Kidney (tissue), 14 donors: ENCODE measurements around the gene NCEH1. TPM values are rescaled to one million over a fixed set of nuclear protein-coding genes. Genes with fewer than 3 reads are reported as not detected.

ENCODE experiments used
- DNase-seq, 5 donors: peaks; one replicate each; pipeline ENCODE4 v3.0.0-alpha.2; 2013 to 2020
- FAIRE-seq: peaks from 2 replicates; lab custom pipeline; 2012; peaks lifted over from hg19 to GRCh38; lab: Jason Lieb, UNC
- H3K27ac ChIP-seq, 2 donors: one replicate each; pipeline ENCODE4 v1.7.0; 2013; ENCODE audit warnings: low read depth in 2 of 2, low read length in 2 of 2, inconsistent platforms in 1 of 2
- H3K27me3 ChIP-seq: one replicate; pipeline ENCODE4 v1.7.1; 2013; ENCODE audit warnings: low read length, inconsistent platforms; ENCODE audit not compliant: control insufficient read depth, insufficient read depth
- H3K36me3 ChIP-seq, 3 donors: one replicate each; pipeline versions ENCODE4 v1.7.0 to v1.7.1; 2013; ENCODE audit warnings: low read length in 3 of 3, control low read depth in 1 of 3, inconsistent platforms in 1 of 3; ENCODE audit not compliant: insufficient read depth in 3 of 3, control insufficient read depth in 2 of 3
- H3K4me1 ChIP-seq, 3 donors: one replicate each; pipeline versions ENCODE4 v1.7.0 to v1.7.1; 2013; ENCODE audit warnings: low read length in 3 of 3, inconsistent platforms in 1 of 3, low read depth in 1 of 3; ENCODE audit not compliant: control insufficient read depth in 2 of 3, insufficient read depth in 2 of 3
- H3K4me3 ChIP-seq, 3 donors: one replicate each; pipeline versions ENCODE4 v1.7.0 to v1.8.1; 2013; ENCODE audit warnings: low read length in 3 of 3, control low read depth in 1 of 3, inconsistent platforms in 1 of 3
- H3K9ac ChIP-seq, 3 donors: one replicate each; pipeline versions ENCODE4 v1.7.0 to v1.7.1; 2013; ENCODE audit warnings: low read length in 3 of 3, control low read depth in 1 of 3, inconsistent platforms in 1 of 3
- H3K9me3 ChIP-seq, 3 donors: one replicate each; pipeline versions ENCODE4 v1.7.0 to v1.7.1; 2013; ENCODE audit warnings: low read length in 3 of 3, control low read depth in 1 of 3, inconsistent platforms in 1 of 3; ENCODE audit not compliant: control insufficient read depth in 2 of 3, insufficient read depth in 1 of 3
- intact Hi-C: fragments of 100-400 bp; cut with DNase I; formaldehyde crosslinking; loops from one replicate; pipeline ENCODE4 v1.11.1; 2022
- polyA plus RNA-seq: library from polyadenylated mRNA; stranded (reverse); fragments of 350-450 nt; fragmentation: Illumina TruSeq; extraction: RNeasy Lipid Tissue Mini Kit (QIAGEN cat#74804); gene quantifications from one replicate; pipeline ENCODE4 v1.2.3, GENCODE V29; 2014; ENCODE audit warnings: low read depth, low replicate concordance; ENCODE audit not compliant: insufficient read depth
- total RNA-seq: library from RNA; stranded (reverse); fragmentation: NEBNext Ultra II Directional; extraction: Animal tissue kit (Norgen Biotek cat#: 25700); gene quantifications from one replicate; pipeline ENCODE4 v1.2.1, GENCODE V29; 2021
- TF ChIP-seq, protein P1 (sequence below): IDR thresholded peaks from 3 replicates; pipeline ENCODE4 v1.5.1; 2012; ENCODE audit warnings: mild to moderate bottlenecking, moderate library complexity, borderline replicate concordance; ENCODE audit not compliant: insufficient read depth; ENCODE audit errors: extremely low read depth
- donor health status: control.
- donor health status: control.
- donor health status: control.
- donor health status: control.
- donor health status: control.
- donor health status: DM: yes; HTN: yes; CAD: no.
- donor health status: Normal renal cell carcinoma (clear cell type).

Gene NCEH1
- total and polyA plus RNA-seq, 2 donors from 2014 or later: 6.7 to 43.6 TPM

DNA sequence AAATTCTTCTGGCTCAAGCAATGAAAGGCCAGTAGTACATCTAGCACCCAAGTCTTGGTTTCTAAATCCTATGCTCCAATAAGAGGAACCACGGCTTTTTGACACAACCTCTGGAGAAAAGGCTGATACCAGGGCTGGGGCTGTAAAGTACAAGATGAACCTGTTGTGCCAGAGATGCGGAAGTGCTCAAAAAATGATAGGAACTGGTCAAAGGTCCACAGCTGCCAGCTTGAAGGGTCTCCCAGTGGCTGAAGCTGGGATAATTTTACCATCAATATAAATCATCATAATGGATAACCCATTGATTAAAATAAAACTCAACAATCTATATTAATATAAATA lies 558 bp upstream of the NCEH1 start:
- Histone ChIP-seq H3K9ac (peak overlapping the region; percentile 53 to 79 (median 74)), H3K4me3 (peak overlapping the region; percentile 83 to 98 (median 89)), H3K27me3 (no peaks in the 10 kb centered on the region), H3K9me3 (no peaks in the 10 kb centered on the region), H3K36me3 (no peaks in the 10 kb centered on the region), H3K27ac (peak overlapping the region; percentile 71 to 86), H3K4me1 (peaks cover 0 to 3% (median 0%) of the 10 kb centered on the region in 3 donors)
- TF ChIP-seq, protein P1, sequence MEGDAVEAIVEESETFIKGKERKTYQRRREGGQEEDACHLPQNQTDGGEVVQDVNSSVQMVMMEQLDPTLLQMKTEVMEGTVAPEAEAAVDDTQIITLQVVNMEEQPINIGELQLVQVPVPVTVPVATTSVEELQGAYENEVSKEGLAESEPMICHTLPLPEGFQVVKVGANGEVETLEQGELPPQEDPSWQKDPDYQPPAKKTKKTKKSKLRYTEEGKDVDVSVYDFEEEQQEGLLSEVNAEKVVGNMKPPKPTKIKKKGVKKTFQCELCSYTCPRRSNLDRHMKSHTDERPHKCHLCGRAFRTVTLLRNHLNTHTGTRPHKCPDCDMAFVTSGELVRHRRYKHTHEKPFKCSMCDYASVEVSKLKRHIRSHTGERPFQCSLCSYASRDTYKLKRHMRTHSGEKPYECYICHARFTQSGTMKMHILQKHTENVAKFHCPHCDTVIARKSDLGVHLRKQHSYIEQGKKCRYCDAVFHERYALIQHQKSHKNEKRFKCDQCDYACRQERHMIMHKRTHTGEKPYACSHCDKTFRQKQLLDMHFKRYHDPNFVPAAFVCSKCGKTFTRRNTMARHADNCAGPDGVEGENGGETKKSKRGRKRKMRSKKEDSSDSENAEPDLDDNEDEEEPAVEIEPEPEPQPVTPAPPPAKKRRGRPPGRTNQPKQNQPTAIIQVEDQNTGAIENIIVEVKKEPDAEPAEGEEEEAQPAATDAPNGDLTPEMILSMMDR: no peak
- intact Hi-C loops: no loop called here
- FAIRE-seq: no peak
- no peak for DNase-seq

DNA sequence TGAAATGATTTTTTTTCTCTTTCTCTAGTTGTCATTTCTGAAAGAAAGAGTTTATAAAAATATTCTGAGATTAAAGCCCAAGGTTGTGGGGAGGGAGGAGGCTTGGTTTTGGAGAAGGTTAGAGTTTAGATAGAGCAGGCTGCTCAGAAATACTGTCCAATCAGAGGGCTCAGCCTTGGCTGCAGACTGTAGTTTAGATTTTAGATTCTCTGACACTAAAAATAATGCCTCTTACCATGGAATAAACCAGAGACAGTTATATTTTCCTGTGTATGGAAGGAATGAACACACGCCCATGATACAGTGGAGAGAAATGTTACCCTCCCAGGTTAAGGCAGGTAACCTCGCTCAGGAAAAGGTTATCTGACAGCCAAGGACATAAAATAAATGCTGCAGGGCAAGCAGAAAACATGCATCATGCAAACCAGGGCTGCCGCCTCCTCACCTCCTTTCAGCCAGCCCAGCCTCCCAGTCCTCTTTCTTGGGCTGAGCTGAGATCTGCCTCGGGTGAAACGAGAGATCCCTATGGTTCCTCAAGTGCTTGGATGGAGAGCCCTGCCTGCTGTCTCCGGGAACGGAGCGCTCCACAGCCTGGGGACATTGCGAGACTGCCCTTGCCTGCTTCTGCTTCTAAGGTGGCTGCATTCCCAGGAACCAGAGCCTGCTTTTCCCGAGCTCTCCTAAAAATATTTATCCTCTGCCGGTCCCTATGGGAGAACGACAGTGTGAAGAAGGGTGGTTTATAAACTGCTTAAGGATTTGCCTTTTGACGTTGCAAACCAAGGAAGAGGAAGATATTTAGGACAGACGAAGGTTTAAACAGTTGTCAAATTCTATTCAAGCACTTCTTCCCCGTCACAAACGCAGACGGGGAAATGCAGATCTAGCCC lies 848 bp downstream of the NCEH1 start:
- DNase-seq (peak; percentile 38 to 70 (median 56)), FAIRE-seq (no peak)
- peak overlapping the region; percentile 79 to 86 (median 85) for H3K9ac ChIP-seq
- TF ChIP-seq, protein P1: no peak
- intact Hi-C loops: no loop called here
- peak overlapping the region; percentile 86 to 93 for H3K27ac ChIP-seq
- H3K4me1 ChIP-seq: peaks cover 0 to 3% (median 0%) of the 10 kb centered on the region in 3 donors
- H3K4me3 ChIP-seq: peak overlapping the region; percentile 83 to 98 (median 89)
- H3K9me3 ChIP-seq: no peaks in the 10 kb centered on the region
- H3K27me3 ChIP-seq: no peaks in the 10 kb centered on the region
- H3K36me3 ChIP-seq: no peaks in the 10 kb centered on the region

DNA sequence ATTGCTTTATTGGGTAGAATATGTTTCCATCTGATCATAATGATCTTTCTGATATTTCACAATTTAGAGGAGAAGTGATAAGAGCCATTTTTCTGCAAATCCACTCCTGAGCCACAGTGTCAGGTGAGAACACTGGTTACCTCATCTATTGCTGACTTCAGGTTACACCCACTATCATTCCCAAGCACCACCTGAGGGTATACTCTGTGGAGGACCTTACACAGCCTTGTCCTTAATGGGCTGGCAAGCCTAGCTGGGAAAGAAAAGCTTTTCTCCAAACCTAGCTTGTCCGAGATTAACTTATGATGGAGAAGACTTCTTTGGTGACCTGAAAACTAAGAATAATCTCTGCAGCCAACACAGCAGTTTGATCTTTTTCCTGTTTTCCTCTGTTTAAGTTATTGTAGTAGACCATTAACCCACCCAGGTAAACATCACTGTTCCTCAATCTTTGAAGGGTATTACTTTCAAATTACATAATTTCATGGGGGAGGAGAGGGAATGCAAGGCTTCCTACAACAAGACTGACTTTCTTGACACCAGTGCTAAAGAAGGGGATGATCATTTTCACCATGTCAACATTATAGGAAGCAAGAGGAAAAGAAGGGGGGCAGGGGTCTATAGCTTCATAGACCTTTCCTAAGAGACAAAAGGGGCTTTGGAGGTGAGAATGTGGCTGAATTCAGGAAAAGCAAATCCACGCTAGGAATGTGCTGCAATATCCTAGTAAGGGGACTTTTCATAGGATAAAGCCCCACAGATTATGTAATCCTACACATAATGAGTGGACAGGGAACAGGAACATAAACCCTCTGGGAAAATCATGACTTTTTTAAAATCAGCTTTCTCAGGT lies 1.7 kb downstream of the NCEH1 start:
- DNase-seq (no peak), FAIRE-seq (no peak)
- Histone ChIP-seq H3K27me3 (no peaks in the 10 kb centered on the region), H3K9me3 (no peaks in the 10 kb centered on the region), H3K9ac (peak overlapping the region in 1 of 3 donors; percentile 86), H3K4me1 (peaks cover 0 to 3% (median 0%) of the 10 kb centered on the region in 3 donors), H3K4me3 (peak overlapping the region in 2 of 3 donors; percentile 89 to 98), H3K27ac (peak overlapping the region in 1 of 2 donors; percentile 86), H3K36me3 (no peaks in the 10 kb centered on the region)
- intact Hi-C loops: no loop called here
- TF ChIP-seq, protein P1: no peak
